Fibroblast of skin of right biceps (primary cell): ENCODE measurements around the gene SYNRG.

ENCODE experiments used
- DNase-seq: peaks from one replicate; pipeline ENCODE4 v3.0.0-alpha.2; 2013

The SYNRG gene

DNA sequence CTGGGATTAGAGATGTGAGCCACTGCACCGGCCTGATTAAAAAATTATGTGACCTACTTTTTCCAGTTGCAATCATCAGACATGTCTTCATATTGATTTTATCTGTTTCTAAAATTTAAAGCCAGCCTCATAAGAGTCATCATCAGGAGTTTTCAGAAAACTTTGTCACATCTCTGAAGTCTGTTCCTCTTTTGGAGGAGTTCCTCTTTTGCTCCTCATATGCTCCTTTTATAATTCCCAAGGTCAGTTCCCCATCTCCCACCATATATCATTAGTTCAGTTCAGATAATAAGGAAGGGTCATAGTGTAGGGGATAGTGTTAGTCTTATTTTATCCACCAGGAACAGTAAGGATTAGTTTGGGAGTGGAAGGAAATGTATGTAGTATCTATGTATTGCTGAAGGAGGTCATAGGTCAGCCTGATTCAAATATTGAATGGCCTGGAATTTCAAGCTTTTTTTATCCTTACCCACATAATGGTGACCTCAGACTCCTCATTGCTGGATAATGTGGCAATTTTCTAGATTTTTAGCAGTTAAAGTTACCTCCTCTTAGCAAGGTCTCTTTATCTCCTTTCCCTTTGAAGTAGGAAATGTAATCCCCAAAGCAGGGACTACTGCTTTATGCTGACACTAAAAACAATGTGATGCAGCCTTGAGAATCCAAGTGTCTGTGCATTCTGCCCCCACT, 133.3 kb downstream of the SYNRG start:
- no peak for DNase-seq

DNA sequence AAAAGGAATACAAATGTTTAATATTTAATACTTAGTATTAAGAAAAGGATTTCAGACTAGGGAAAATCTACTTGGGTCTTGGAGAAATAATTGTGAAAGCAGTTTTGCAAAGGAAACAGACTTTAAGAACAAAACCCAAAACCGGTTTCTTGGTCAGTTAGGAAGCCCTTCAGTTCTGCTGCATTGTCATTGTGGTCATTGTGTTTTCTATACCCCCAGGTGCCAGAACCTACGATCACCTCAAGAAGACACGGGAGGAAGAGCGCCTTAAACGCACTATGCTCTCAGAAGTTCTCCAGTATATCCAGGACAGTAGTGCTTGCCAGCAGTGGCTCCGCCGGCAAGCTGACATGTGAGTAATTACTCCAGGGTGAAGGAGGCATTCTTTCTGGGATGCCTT, 139.0 kb downstream of the SYNRG start:
- DNase-seq, result no peak

DNA sequence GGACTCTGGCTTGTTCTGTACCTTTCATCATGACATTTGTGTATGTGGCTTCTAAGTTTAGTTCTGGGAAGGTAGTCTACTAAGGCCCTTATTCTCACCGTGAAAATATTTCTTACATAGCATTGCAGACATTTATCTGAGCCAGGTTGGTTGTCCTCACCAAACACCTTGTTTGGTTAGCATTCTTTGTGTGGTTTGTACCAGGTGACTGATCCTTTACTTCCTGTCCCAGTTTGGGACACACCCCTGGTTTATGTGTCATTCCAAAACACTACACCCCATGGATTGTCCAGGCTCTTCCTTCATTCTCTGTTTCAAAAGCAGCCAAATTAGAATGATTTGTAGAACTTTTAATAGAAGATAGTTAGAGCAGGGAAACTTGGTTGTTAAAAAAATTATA, 142.7 kb downstream of the SYNRG start:
- DNase-seq, result no peak

GRCh38 chr17:37465069-37465616, 144.1 kb downstream of the SYNRG start:
- peak; percentile 85 for DNase-seq
